GM12801 (cell line): ENCODE results near the gene IL27RA.

Experiments
- CTCF ChIP-seq: IDR thresholded peaks from one replicate; pipeline ENCODE4 v1.5.1; 2011; ENCODE audit warnings: control low read depth; ENCODE audit not compliant: insufficient read length; ENCODE audit errors: extremely low read depth

The IL27RA gene

GRCh38 chr19:14002571-14003250 is 28.9 kb upstream of the IL27RA start:
- TF ChIP-seq CTCF: no peak

GRCh38 chr19:14003251-14004055 is 28.1 kb upstream of the IL27RA start:
- TF ChIP-seq CTCF: no peak

- no peak for TF ChIP-seq CTCF
Observed at GRCh38 chr19:14004619-14005348, 26.8 kb upstream of the IL27RA start.

- no peak for TF ChIP-seq CTCF
Observed at GRCh38 chr19:14005349-14006084, 26.0 kb upstream of the IL27RA start.

GRCh38 chr19:14006085-14006765 is 25.3 kb upstream of the IL27RA start, which contains the start of gene RFX1:
TSS of gene RFX1 (minus strand) at chr19:14006320. CDS start at chr19:13993843, 12,477 bp downstream.
- TF ChIP-seq CTCF: no peak

GRCh38 chr19:14006766-14007562 is 24.6 kb upstream of the IL27RA start:
- no peak for TF ChIP-seq CTCF
